RWPE2 (cell line): Measurements from ENCODE around the gene RAD52.

ENCODE experiments used
- ATAC-seq: fragments of 200-7000 bp; cut with Tn5 transposase; 3 replicates; pipeline ENCODE4 v1.9.1; 2021; ENCODE audit warnings: low read depth
- DNase-seq: peaks from one replicate; pipeline ENCODE4 v3.0.0-alpha.2; 2020; ENCODE audit warnings: low spot score
- H3K27ac ChIP-seq: fragments of 450-650 bp; 2 replicates; pipeline ENCODE4 v1.5.1; 2017; ENCODE audit warnings: mild to moderate bottlenecking; ENCODE audit not compliant: poor library complexity, severe bottlenecking
- H3K27me3 ChIP-seq: fragments of 250-450 bp; sonication (Bioruptor Pico); 2 replicates; pipeline ENCODE4 v1.5.1; 2021; ENCODE audit warnings: mild to moderate bottlenecking, moderate library complexity; ENCODE audit not compliant: insufficient read depth, poor library complexity, severe bottlenecking
- H3K36me3 ChIP-seq: fragments of 250-450 bp; sonication (Bioruptor Pico); 2 replicates; pipeline ENCODE4 v1.5.1; 2020; ENCODE audit warnings: low read depth, mild to moderate bottlenecking, moderate library complexity
- H3K4me1 ChIP-seq: fragments of 250-450 bp; sonication (Bioruptor Pico); 2 replicates; pipeline ENCODE4 v1.5.1; 2021; ENCODE audit warnings: mild to moderate bottlenecking, moderate library complexity; ENCODE audit not compliant: insufficient read depth, poor library complexity, severe bottlenecking
- H3K4me3 ChIP-seq: fragments of 250-450 bp; sonication (Bioruptor Pico); 2 replicates; pipeline ENCODE4 v1.5.1; 2021; ENCODE audit warnings: mild to moderate bottlenecking, moderate library complexity; ENCODE audit not compliant: severe bottlenecking
- H3K9me3 ChIP-seq: fragments of 250-450 bp; sonication (Bioruptor Pico); 2 replicates; pipeline ENCODE4 v1.5.1; 2021; ENCODE audit warnings: mild to moderate bottlenecking, moderate library complexity; ENCODE audit not compliant: severe bottlenecking
- CTCF ChIP-seq: fragments of 450-650 bp; IDR thresholded peaks from one replicate; pipeline ENCODE4 v1.5.1; 2017; ENCODE audit warnings: mild to moderate bottlenecking, moderate library complexity; ENCODE audit not compliant: poor library complexity, severe bottlenecking

Gene RAD52

GRCh38 chr12:886206-886605, 63.3 kb downstream of the RAD52 start:
- ATAC-seq, result no peak
- H3K9me3 ChIP-seq, result no peaks in the 10 kb centered on the region
- peaks cover 99% of the 10 kb centered on the region for H3K36me3 ChIP-seq
- no peak for TF ChIP-seq CTCF
- no peak for DNase-seq
- H3K4me3 ChIP-seq, result no peak overlapping the region
- H3K4me1 ChIP-seq, result no peaks in the 10 kb centered on the region
- no peak overlapping the region for H3K27ac ChIP-seq
- no peaks in the 10 kb centered on the region for H3K27me3 ChIP-seq

GRCh38 chr12:885701-886100, 63.8 kb downstream of the RAD52 start:
- Histone ChIP-seq H3K4me1 (no peaks in the 10 kb centered on the region), H3K36me3 (peaks cover 96% of the 10 kb centered on the region), H3K27ac (no peak overlapping the region), H3K4me3 (no peak overlapping the region), H3K27me3 (no peaks in the 10 kb centered on the region), H3K9me3 (no peaks in the 10 kb centered on the region)
- ATAC-seq (no peak), DNase-seq (no peak)
- no peak for TF ChIP-seq CTCF

GRCh38 chr12:884746-885414, 64.6 kb downstream of the RAD52 start:
- H3K27ac ChIP-seq, result no peak overlapping the region
- H3K27me3 ChIP-seq, result no peaks in the 10 kb centered on the region
- no peak for DNase-seq
- no peaks in the 10 kb centered on the region for H3K9me3 ChIP-seq
- TF ChIP-seq CTCF, result no peak
- H3K36me3 ChIP-seq, result peaks cover 92% of the 10 kb centered on the region
- ATAC-seq, result 0 out of 3 replicates have a peak, but pooled peaks have one; percentile 17
- H3K4me1 ChIP-seq, result no peaks in the 10 kb centered on the region
- no peak overlapping the region for H3K4me3 ChIP-seq

- Histone ChIP-seq H3K27me3 (no peaks in the 10 kb centered on the region), H3K27ac (no peak overlapping the region), H3K9me3 (no peaks in the 10 kb centered on the region), H3K4me1 (no peaks in the 10 kb centered on the region), H3K4me3 (no peak overlapping the region), H3K36me3 (peaks cover 82% of the 10 kb centered on the region)
- TF ChIP-seq CTCF, result no peak
- DNase-seq (no peak), ATAC-seq (no peak)
Measured at GRCh38 chr12:880656-881055, 68.8 kb downstream of the RAD52 start.

- no peaks in the 10 kb centered on the region for H3K9me3 ChIP-seq
- TF ChIP-seq CTCF, result no peak
- DNase-seq (no peak), ATAC-seq (peak; percentile 41; the same call in 2 of the 3 replicates)
- no peak overlapping the region for H3K27ac ChIP-seq
- H3K4me3 ChIP-seq, result no peak overlapping the region
- H3K36me3 ChIP-seq, result peaks cover 82% of the 10 kb centered on the region
- no peaks in the 10 kb centered on the region for H3K27me3 ChIP-seq
- H3K4me1 ChIP-seq, result no peaks in the 10 kb centered on the region
Measured at GRCh38 chr12:879641-880040, 69.9 kb downstream of the RAD52 start.
